H9 (cell line): Measurements from ENCODE around the gene ZNF366. TPM values are rescaled to one million over a fixed set of nuclear protein-coding genes. Genes with fewer than 3 reads are reported as not detected.

Source experiments
- DNase-seq: peaks from one replicate; pipeline ENCODE4 v3.0.0-alpha.2; 2017
- H2AFZ ChIP-seq: one replicate; pipeline ENCODE4 v1.6.1; 2013; ENCODE audit warnings: mild to moderate bottlenecking, low read length, control low read depth, moderate library complexity
- H2AK5ac ChIP-seq: 2 replicates; pipeline ENCODE4 v1.6.1; 2013; ENCODE audit warnings: low read length, control low read depth, mixed read lengths; ENCODE audit not compliant: insufficient read length
- H2BK120ac ChIP-seq: one replicate; pipeline ENCODE4 v1.6.1; 2013; ENCODE audit warnings: low read depth, mild to moderate bottlenecking, low read length, control low read depth, inconsistent platforms; ENCODE audit not compliant: poor library complexity, severe bottlenecking
- H2BK12ac ChIP-seq: 2 replicates; pipeline ENCODE4 v1.6.1; 2013; ENCODE audit warnings: low read length, control low read depth, mixed read lengths, low read depth; ENCODE audit not compliant: insufficient read length
- H2BK15ac ChIP-seq: 2 replicates; pipeline ENCODE4 v1.6.1; 2013; ENCODE audit warnings: low read depth, low read length, control low read depth
- H2BK20ac ChIP-seq: one replicate; pipeline ENCODE4 v1.6.1; 2013; ENCODE audit warnings: low read depth, mild to moderate bottlenecking, low read length, control low read depth, inconsistent platforms; ENCODE audit not compliant: poor library complexity, severe bottlenecking
- H2BK5ac ChIP-seq: 2 replicates; pipeline ENCODE4 v1.6.1; 2013; ENCODE audit warnings: low read length, control low read depth, mixed read lengths; ENCODE audit not compliant: insufficient read length
- H3K14ac ChIP-seq: 2 replicates; pipeline ENCODE4 v1.6.1; 2013; ENCODE audit warnings: low read length, control low read depth; ENCODE audit not compliant: insufficient read depth
- H3K18ac ChIP-seq: 2 replicates; pipeline ENCODE4 v1.6.1; 2013; ENCODE audit warnings: low read depth, mild to moderate bottlenecking, mixed read lengths, low read length, control low read depth; ENCODE audit not compliant: insufficient read length
- H3K23ac ChIP-seq: 2 replicates; pipeline ENCODE4 v1.6.1; 2013; ENCODE audit warnings: low read length, control low read depth, mixed read lengths, low read depth; ENCODE audit not compliant: insufficient read length
- H3K23me2 ChIP-seq: 2 replicates; pipeline ENCODE4 v1.6.1; 2013; ENCODE audit warnings: low read depth, mild to moderate bottlenecking, mixed read lengths, low read length, control low read depth; ENCODE audit not compliant: insufficient read length, poor library complexity, severe bottlenecking
- H3K27ac ChIP-seq: 2 replicates; pipeline ENCODE4 v1.5.1; 2013; ENCODE audit warnings: low read length, control low read depth, mixed read lengths, low read depth; ENCODE audit not compliant: insufficient read length
- H3K27me3 ChIP-seq: 2 replicates; pipeline ENCODE4 v1.6.1; 2013; ENCODE audit warnings: low read length, control low read depth, inconsistent platforms; ENCODE audit not compliant: insufficient read depth
- H3K4ac ChIP-seq: 2 replicates; pipeline ENCODE4 v1.6.1; 2013; ENCODE audit warnings: low read depth, mild to moderate bottlenecking, control low read depth, inconsistent platforms, low read length, moderate library complexity
- H3K4me1 ChIP-seq: 2 replicates; pipeline ENCODE4 v1.6.1; 2013; ENCODE audit warnings: low read length, control low read depth, inconsistent platforms; ENCODE audit not compliant: insufficient read depth
- H3K4me2 ChIP-seq: 2 replicates; pipeline ENCODE4 v1.6.1; 2013; ENCODE audit warnings: low read length, control low read depth, mixed read lengths; ENCODE audit not compliant: insufficient read length, insufficient read depth
- H3K56ac ChIP-seq: 2 replicates; pipeline ENCODE4 v1.6.1; 2013; ENCODE audit warnings: low read depth, mild to moderate bottlenecking, mixed read lengths, low read length, control low read depth; ENCODE audit not compliant: insufficient read length
- H3K79me1 ChIP-seq: 2 replicates; pipeline ENCODE4 v1.6.1; 2013; ENCODE audit warnings: low read depth, mild to moderate bottlenecking, moderate library complexity, low read length, control low read depth, inconsistent platforms; ENCODE audit not compliant: insufficient read depth, poor library complexity, severe bottlenecking
- H3K79me2 ChIP-seq: 2 replicates; pipeline ENCODE4 v1.6.1; 2013; ENCODE audit warnings: low read length, control low read depth, inconsistent platforms; ENCODE audit not compliant: insufficient read depth
- H3K9ac ChIP-seq: 2 replicates; pipeline ENCODE4 v1.6.1; 2013; ENCODE audit warnings: low read length, control low read depth, mixed read lengths; ENCODE audit not compliant: insufficient read length; ENCODE audit errors: extremely low read depth
- H3K9me3 ChIP-seq: one replicate; pipeline ENCODE4 v1.6.1; 2013; ENCODE audit warnings: low read depth, low read length, inconsistent platforms; ENCODE audit not compliant: control insufficient read depth
- H3T11ph ChIP-seq: one replicate; pipeline ENCODE4 v1.6.1; 2013; ENCODE audit warnings: mild to moderate bottlenecking, low read length, control low read depth, inconsistent platforms
- H4K20me1 ChIP-seq: one replicate; pipeline ENCODE4 v1.6.1; 2013; ENCODE audit not compliant: control insufficient read depth, insufficient read length, insufficient read depth
- H4K5ac ChIP-seq: 2 replicates; pipeline ENCODE4 v1.6.1; 2013; ENCODE audit warnings: low read depth, mild to moderate bottlenecking, mixed read lengths, low read length, control low read depth; ENCODE audit not compliant: insufficient read length
- H4K8ac ChIP-seq: replicated peaks from 2 replicates; pipeline ENCODE4 v1.6.1; 2013; ENCODE audit warnings: low read length, control low read depth, mixed read lengths, low read depth; ENCODE audit not compliant: insufficient read length
- H4K91ac ChIP-seq: 2 replicates; pipeline ENCODE4 v1.6.1; 2013; ENCODE audit warnings: low read depth, mild to moderate bottlenecking, moderate library complexity, mixed read lengths, low read length, control low read depth; ENCODE audit not compliant: insufficient read length
- H3K27ac Mint-ChIP-seq, 3 experiments: 2 replicates in 2 of 3; 3 replicates in 1 of 3; pipeline ENCODE4 v1.8.0; 2020 to 2021; ENCODE audit warnings: mixed read lengths in 3 of 3, mild to moderate bottlenecking in 1 of 3, moderate library complexity in 1 of 3
- H3K27me3 Mint-ChIP-seq: 2 replicates; pipeline ENCODE4 v1.8.0; 2021; ENCODE audit warnings: low read depth, mild to moderate bottlenecking, moderate library complexity, mixed read lengths
- H3K36me3 Mint-ChIP-seq, 3 experiments: 2 replicates in 2 of 3; 3 replicates in 1 of 3; pipeline ENCODE4 v1.8.0; 2020 to 2021; ENCODE audit warnings: low read depth in 3 of 3, mixed read lengths in 3 of 3; ENCODE audit not compliant: insufficient read depth in 1 of 3
- H3K4me1 Mint-ChIP-seq, 2 experiments: 2 replicates each; pipeline ENCODE4 v1.8.0; 2020; ENCODE audit warnings: mixed read lengths in 2 of 2
- H3K4me3 Mint-ChIP-seq, 2 experiments: 2 replicates in 1 of 2; 3 replicates in 1 of 2; pipeline ENCODE4 v1.8.0; 2020 to 2021; ENCODE audit warnings: mild to moderate bottlenecking in 2 of 2, mixed read lengths in 2 of 2, moderate library complexity in 1 of 2
- H3K9me3 Mint-ChIP-seq, 2 experiments: 2 replicates in 1 of 2; 3 replicates in 1 of 2; pipeline ENCODE4 v1.8.0; 2020; ENCODE audit warnings: mild to moderate bottlenecking in 2 of 2, mixed read lengths in 2 of 2, moderate library complexity in 1 of 2
- CTCF ChIP-seq: fragments of 200-600 bp; sonication (generic); conservative IDR thresholded peaks from 3 replicates; pipeline ENCODE4 v1.8.0; 2021; ENCODE audit warnings: antibody characterized with exemption, mild to moderate bottlenecking
- WGBS: extraction: QIAGEN DNeasy Blood & Tissue Kit; methylation state at CpG from one replicate; pipeline ENCODE4 v1.1.7; 2013; ENCODE audit warnings: missing lambda C conversion rate, low lambda C conversion rate, mixed read lengths; ENCODE audit not compliant: insufficient read length; ENCODE audit errors: extremely low coverage; 5-methylcytosine and 5-hydroxymethylcytosine counted together
- total RNA-seq: library from RNA; stranded (reverse); gene quantifications from 2 replicates; pipeline ENCODE4 v1.2.1, GENCODE V29; 2021

Gene ZNF366
- total RNA-seq, 1 experiment from 2014 or later: not detected

- Histone ChIP-seq H3K79me1 (no peaks in the 10 kb centered on the region), H3K4ac (no peak overlapping the region), H3K4me2 (no peak overlapping the region), H2BK20ac (no peak overlapping the region), H3T11ph (no peak overlapping the region), H2BK120ac (no peak overlapping the region), H3K79me2 (no peaks in the 10 kb centered on the region), H3K56ac (no peak overlapping the region), H3K18ac (no peak overlapping the region), H2AFZ (no peak overlapping the region), H2BK15ac (no peak overlapping the region), H3K14ac (no peak overlapping the region), H3K23ac (no peak overlapping the region), H2BK12ac (no peak overlapping the region), H3K23me2 (no peaks in the 10 kb centered on the region), H3K4me1 (no peaks in the 10 kb centered on the region), H3K9ac (no peak overlapping the region), H3K27ac (no peak overlapping the region), H2AK5ac (no peak overlapping the region), H4K5ac (no peak overlapping the region), H4K91ac (no peak overlapping the region), H2BK5ac (no peak overlapping the region), H4K20me1 (no peaks in the 10 kb centered on the region), H3K9me3 (no peaks in the 10 kb centered on the region), H3K27me3 (no peaks in the 10 kb centered on the region), H4K8ac (no peak overlapping the region)
- Mint-ChIP-seq H3K27ac (no peak overlapping the region), H3K4me1 (no peaks in the 10 kb centered on the region; a peak in 1 of 4 replicates), H3K36me3 (no peaks in the 10 kb centered on the region), H3K9me3 (no peaks in the 10 kb centered on the region; a peak in 1 of 5 replicates), H3K27me3 (peaks cover 5% of the 10 kb centered on the region), H3K4me3 (no peak overlapping the region)
- no peak for DNase-seq
- no peak for TF ChIP-seq CTCF
- no CpG with 5 or more reads among the region's 3 CpGs for WGBS
Measured at GRCh38 chr5:72458407-72458806, 48.8 kb downstream of the ZNF366 start.
